ENCODE results near the gene WRAP73.

Gene WRAP73

GRCh38 chr1:3668148-3668547 is 18.2 kb upstream of the WRAP73 start:
- DNase-seq (ENCODE audit: low spot score), result no peak

GRCh38 chr1:3664700-3665375 is 14.9 kb upstream of the WRAP73 start:
- no peak for TF ChIP-seq CTCF (IDR thresholded peaks at IDR 0.05)
- Histone ChIP-seq H3K27ac (no peak overlapping the region), H3K4me3 (no peak overlapping the region)
- DNase-seq (ENCODE audit: low spot score), result no peak

More at GRCh38 chr1:3668148-3668547, 18.2 kb upstream of the WRAP73 start:
- H3K27ac ChIP-seq, result no peak overlapping the region
- no peak for TF ChIP-seq CTCF (IDR thresholded peaks at IDR 0.05)
- H3K4me3 ChIP-seq, result no peak overlapping the region

- no peak overlapping the region for H3K4me3 ChIP-seq
- no peak for DNase-seq (ENCODE audit: low spot score)
- no peak overlapping the region for H3K27ac ChIP-seq
- no peak for TF ChIP-seq CTCF (IDR thresholded peaks at IDR 0.05)
Measured at GRCh38 chr1:3663999-3664699, 14.2 kb upstream of the WRAP73 start.

GRCh38 chr1:3662080-3662671 is 12.3 kb upstream of the WRAP73 start:
- H3K4me3 ChIP-seq, result no peak overlapping the region
- no peak for TF ChIP-seq CTCF (IDR thresholded peaks at IDR 0.05)
- DNase-seq (ENCODE audit: low spot score), result no peak
- H3K27ac ChIP-seq, result no peak overlapping the region

- no peak for TF ChIP-seq CTCF (IDR thresholded peaks at IDR 0.05)
- no peak for DNase-seq (ENCODE audit: low spot score)
- no peak overlapping the region for H3K4me3 ChIP-seq
- no peak overlapping the region for H3K27ac ChIP-seq
Measured at GRCh38 chr1:3661631-3662030, 11.7 kb upstream of the WRAP73 start.

- no peak for DNase-seq (ENCODE audit: low spot score)
- Histone ChIP-seq H3K27ac (no peak overlapping the region), H3K4me3 (no peak overlapping the region)
- TF ChIP-seq CTCF (IDR thresholded peaks at IDR 0.05), result no peak
Measured at GRCh38 chr1:3660704-3661103, 10.8 kb upstream of the WRAP73 start.
